HepG2 (cell line): Measurements from ENCODE around the gene KLHL40.

ENCODE experiments used
- CTCF ChIP-seq: sonication (generic); formaldehyde crosslinking; IDR thresholded peaks from 2 replicates; pipeline ENCODE4 v1.5.0; 2020; ENCODE audit warnings: mild to moderate bottlenecking, missing genetic modification reagents, moderate library complexity
- NR2C2 ChIP-seq: sonication (generic); formaldehyde crosslinking; IDR thresholded peaks from 2 replicates; pipeline ENCODE4 v1.4.0; 2020; ENCODE audit warnings: missing genetic modification reagents, mild to moderate bottlenecking, moderate library complexity, borderline replicate concordance
- PLRG1 ChIP-seq: fragments of 450-650 bp; conservative IDR thresholded peaks from 2 replicates; pipeline ENCODE4 v1.6.1; 2016
- RBFOX2 ChIP-seq: fragments of 200-400 bp; formaldehyde crosslinking; IDR thresholded peaks from 2 replicates; pipeline ENCODE4 v1.6.1; 2017; ENCODE audit warnings: low read depth, mild to moderate bottlenecking, low read length
- ZNF556 ChIP-seq: sonication (generic); formaldehyde crosslinking; IDR thresholded peaks from 2 replicates; pipeline ENCODE4 v1.4.0; 2020; ENCODE audit warnings: mild to moderate bottlenecking, missing genetic modification reagents, borderline replicate concordance

- TF ChIP-seq PLRG1 (no peak), RBFOX2 (no peak), NR2C2 (no peak), CTCF (CRISPR knock-in tag) (no peak), ZNF556 (no peak)
These were observed 42.7 kb downstream of the KLHL40 start for GRCh38 chr3:42728056-42728455.
